HEK293 (cell line): ENCODE results near the gene NREP.
A peak's percentile ranks its signal among the peaks of the same experiment; 100 is the strongest.

Source experiments
- CTCF ChIA-PET: fragments of 350-600 bp; formaldehyde crosslinking; extraction: SDS; loops from one replicate; lab custom pipeline; 2021; ENCODE audit warnings: antibody characterized with exemption; lab: Yijun Ruan, JAX
- POLR2A ChIA-PET: fragments of 300-600 bp; formaldehyde crosslinking; extraction: SDS; loops from one replicate; lab custom pipeline; 2020; ENCODE audit warnings: antibody characterized with exemption, inconsistent platforms; lab: Yijun Ruan, JAX
- H3K27ac ChIP-seq: fragments of 200-500 bp; sonication (Bioruptor generic); 2 replicates; pipeline ENCODE4 v1.5.1; 2014; ENCODE audit warnings: low read depth, low read length, control low read depth, inconsistent platforms; ENCODE audit errors: extremely low read depth
- H3K36me3 ChIP-seq, 2 experiments: fragments of 200-500 bp in 1 of 2; sonication (Bioruptor generic) in 1 of 2; 1 replicate in 1 of 2; 2 replicates in 1 of 2; pipeline ENCODE4 v1.5.1; 2014 to 2017; ENCODE audit warnings: inconsistent platforms in 2 of 2, low read length in 2 of 2; ENCODE audit not compliant: control insufficient read depth in 2 of 2, insufficient read depth in 1 of 2
- H3K4me1 ChIP-seq: fragments of 200-500 bp; sonication (Bioruptor generic); 2 replicates; pipeline ENCODE4 v1.5.1; 2014; ENCODE audit warnings: mild to moderate bottlenecking, low read length, inconsistent platforms; ENCODE audit not compliant: control insufficient read depth, insufficient read depth
- H3K4me3 ChIP-seq: 2 replicates; pipeline ENCODE4 v1.5.1; 2011; ENCODE audit warnings: low read depth, mild to moderate bottlenecking, control low read depth, low read length, moderate library complexity
- H3K9me3 ChIP-seq: fragments of 200-500 bp; sonication (Bioruptor generic); 2 replicates; pipeline ENCODE4 v1.5.1; 2014; ENCODE audit warnings: low read depth, low read length, inconsistent platforms; ENCODE audit not compliant: control insufficient read depth, insufficient read depth
- EGR2 ChIP-seq: fragments of 450-650 bp; formaldehyde crosslinking; IDR thresholded peaks from 2 replicates; pipeline ENCODE4 v1.5.1; 2016; ENCODE audit warnings: low read depth, missing biosample characterization, missing genetic modification characterization
- HOXD13 ChIP-seq: sonication (generic); formaldehyde crosslinking; IDR thresholded peaks from 2 replicates; pipeline ENCODE4 v1.8.0; 2022; ENCODE audit warnings: missing genetic modification reagents, borderline replicate concordance
- INSM2 ChIP-seq: fragments of 450-650 bp; formaldehyde crosslinking; IDR thresholded peaks from 2 replicates; pipeline ENCODE4 v1.5.1; 2016; ENCODE audit warnings: missing biosample characterization, missing genetic modification characterization
- KLF17 ChIP-seq: fragments of 450-650 bp; formaldehyde crosslinking; IDR thresholded peaks from 2 replicates; pipeline ENCODE4 v1.5.1; 2016; ENCODE audit warnings: missing biosample characterization, missing genetic modification characterization
- SP7 ChIP-seq: fragments of 450-650 bp; formaldehyde crosslinking; IDR thresholded peaks from 2 replicates; pipeline ENCODE4 v1.5.1; 2016; ENCODE audit warnings: missing biosample characterization, missing genetic modification characterization
- ZBTB10 ChIP-seq: fragments of 450-650 bp; formaldehyde crosslinking; IDR thresholded peaks from 2 replicates; pipeline ENCODE4 v1.5.1; 2016; ENCODE audit warnings: missing biosample characterization, missing genetic modification characterization
- ZBTB21 ChIP-seq: fragments of 450-650 bp; formaldehyde crosslinking; IDR thresholded peaks from 2 replicates; pipeline ENCODE4 v1.5.1; 2017; ENCODE audit warnings: missing biosample characterization, missing genetic modification characterization
- ZNF10 ChIP-seq: fragments of 450-650 bp; formaldehyde crosslinking; IDR thresholded peaks from 2 replicates; pipeline ENCODE4 v1.5.1; 2017; ENCODE audit warnings: missing biosample characterization, missing genetic modification characterization
- ZNF174 ChIP-seq: fragments of 450-650 bp; formaldehyde crosslinking; IDR thresholded peaks from 2 replicates; pipeline ENCODE4 v1.5.0; 2017; ENCODE audit warnings: missing biosample characterization, mild to moderate bottlenecking, missing genetic modification characterization
- ZNF239 ChIP-seq: fragments of 450-650 bp; formaldehyde crosslinking; IDR thresholded peaks from 2 replicates; pipeline ENCODE4 v1.5.1; 2016; ENCODE audit warnings: missing biosample characterization, missing genetic modification characterization
- ZNF354C ChIP-seq: fragments of 450-650 bp; formaldehyde crosslinking; IDR thresholded peaks from 2 replicates; pipeline ENCODE4 v1.5.1; 2016; ENCODE audit warnings: missing biosample characterization, missing genetic modification characterization, low read depth, borderline replicate concordance
- ZNF362 ChIP-seq: fragments of 450-650 bp; formaldehyde crosslinking; IDR thresholded peaks from 2 replicates; pipeline ENCODE4 v1.5.1; 2016; ENCODE audit warnings: missing biosample characterization, missing genetic modification characterization
- ZNF621 ChIP-seq: fragments of 450-650 bp; formaldehyde crosslinking; IDR thresholded peaks from 2 replicates; pipeline ENCODE4 v1.5.1; 2017; ENCODE audit warnings: missing biosample characterization, missing genetic modification characterization
- ZNF623 ChIP-seq: fragments of 450-650 bp; formaldehyde crosslinking; IDR thresholded peaks from 2 replicates; pipeline ENCODE4 v1.5.1; 2016; ENCODE audit warnings: missing biosample characterization, missing genetic modification characterization
- ZNF624 ChIP-seq: fragments of 450-650 bp; formaldehyde crosslinking; IDR thresholded peaks from 2 replicates; pipeline ENCODE4 v1.5.1; 2017; ENCODE audit warnings: missing biosample characterization, missing genetic modification characterization
- ZNF660 ChIP-seq: fragments of 450-650 bp; IDR thresholded peaks from 2 replicates; pipeline ENCODE4 v1.5.1; 2018; ENCODE audit warnings: missing biosample characterization, mild to moderate bottlenecking, missing genetic modification characterization
- ZNF768 ChIP-seq: fragments of 450-650 bp; formaldehyde crosslinking; IDR thresholded peaks from 2 replicates; pipeline ENCODE4 v1.5.1; 2018; ENCODE audit warnings: missing biosample characterization, mild to moderate bottlenecking, missing genetic modification characterization
- ZSCAN18 ChIP-seq: fragments of 450-650 bp; formaldehyde crosslinking; IDR thresholded peaks from 2 replicates; pipeline ENCODE4 v1.5.1; 2016; ENCODE audit warnings: missing biosample characterization, missing genetic modification characterization
- TF ChIP-seq, protein P1 (sequence below): fragments of 450-650 bp; formaldehyde crosslinking; IDR thresholded peaks from 2 replicates; pipeline ENCODE4 v1.5.1; 2017; ENCODE audit warnings: missing biosample characterization, missing genetic modification characterization
- TF ChIP-seq, protein P2 (sequence below): fragments of 450-650 bp; formaldehyde crosslinking; IDR thresholded peaks from 2 replicates; pipeline ENCODE4 v1.5.1; 2016; ENCODE audit warnings: missing biosample characterization, missing genetic modification characterization

Gene NREP

GRCh38 chr5:111682121-111682520, 74.9 kb downstream of the NREP start:
- Histone ChIP-seq H3K9me3 (no peaks in the 10 kb centered on the region), H3K27ac (peak overlapping the region; percentile 71; the same call in 1 of the 2 replicates), H3K4me3 (no peak overlapping the region), H3K36me3 (no peaks in the 10 kb centered on the region), H3K4me1 (peaks cover 9% of the 10 kb centered on the region)
- POLR2A ChIA-PET, result no interaction called here
- TF ChIP-seq ZNF621 (tag by site-specific recombination) (no peak), ZBTB10 (tag by site-specific recombination) (no peak), ZNF768 (tag by site-specific recombination) (no peak), ZNF174 (tag by site-specific recombination) (no peak), ZNF239 (tag by site-specific recombination) (no peak), ZNF660 (tag by site-specific recombination) (no peak), ZNF624 (no peak), ZNF354C (tag by site-specific recombination) (no peak)
- TF ChIP-seq, protein P1, sequence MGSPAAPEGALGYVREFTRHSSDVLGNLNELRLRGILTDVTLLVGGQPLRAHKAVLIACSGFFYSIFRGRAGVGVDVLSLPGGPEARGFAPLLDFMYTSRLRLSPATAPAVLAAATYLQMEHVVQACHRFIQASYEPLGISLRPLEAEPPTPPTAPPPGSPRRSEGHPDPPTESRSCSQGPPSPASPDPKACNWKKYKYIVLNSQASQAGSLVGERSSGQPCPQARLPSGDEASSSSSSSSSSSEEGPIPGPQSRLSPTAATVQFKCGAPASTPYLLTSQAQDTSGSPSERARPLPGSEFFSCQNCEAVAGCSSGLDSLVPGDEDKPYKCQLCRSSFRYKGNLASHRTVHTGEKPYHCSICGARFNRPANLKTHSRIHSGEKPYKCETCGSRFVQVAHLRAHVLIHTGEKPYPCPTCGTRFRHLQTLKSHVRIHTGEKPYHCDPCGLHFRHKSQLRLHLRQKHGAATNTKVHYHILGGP (tag by site-specific recombination), result no peak
- CTCF ChIA-PET, result interaction anchor here (0.8 to 1.4 kb wide), 3 partner anchors 16 to 151 kb away, joined by 3 to 5 read pairs (median 5); no protein-coding TSS in a partner anchor

DNA sequence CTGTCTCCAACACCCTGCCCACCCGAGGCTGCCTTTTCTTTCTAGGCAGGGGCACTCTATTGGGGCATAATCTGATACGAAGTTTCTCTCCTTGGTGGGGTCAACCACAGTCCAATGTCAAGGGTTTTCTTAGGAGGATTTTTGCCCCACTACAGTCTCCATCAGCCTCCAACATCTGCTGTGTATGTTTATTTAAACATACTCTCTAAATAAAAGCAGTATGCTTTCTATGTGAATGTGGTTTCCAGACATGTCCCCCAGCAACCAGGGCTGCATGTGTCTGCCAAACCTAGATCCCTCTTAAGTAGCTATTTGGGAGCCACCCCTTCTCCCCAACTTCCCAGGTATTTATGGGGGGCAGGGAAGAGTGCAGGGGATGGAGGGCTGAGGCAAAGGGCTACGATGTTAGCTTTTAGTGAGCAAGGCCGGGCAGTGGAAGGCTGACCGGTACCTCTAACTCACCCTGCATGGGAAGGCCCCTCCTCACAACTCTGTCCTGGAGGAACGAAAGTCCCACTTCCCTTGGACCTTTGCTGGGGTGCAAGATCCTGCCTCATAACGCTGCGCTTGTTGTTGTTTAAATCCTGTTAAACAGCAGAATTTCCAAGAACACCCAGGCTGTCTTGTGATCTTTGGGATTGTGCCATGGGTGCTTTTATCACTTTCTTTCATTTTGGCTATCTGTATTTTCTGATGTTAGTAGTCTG, 75.4 kb downstream of the NREP start:
- H3K36me3 ChIP-seq, result no peaks in the 10 kb centered on the region
- H3K9me3 ChIP-seq, result no peaks in the 10 kb centered on the region
- peak overlapping the region; percentile 71 for H3K27ac ChIP-seq
- TF ChIP-seq ZNF623 (tag by site-specific recombination) (no peak), EGR2 (tag by site-specific recombination) (no peak)
- TF ChIP-seq, protein P2, sequence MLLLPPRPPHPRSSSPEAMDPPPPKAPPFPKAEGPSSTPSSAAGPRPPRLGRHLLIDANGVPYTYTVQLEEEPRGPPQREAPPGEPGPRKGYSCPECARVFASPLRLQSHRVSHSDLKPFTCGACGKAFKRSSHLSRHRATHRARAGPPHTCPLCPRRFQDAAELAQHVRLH (tag by site-specific recombination), result no peak
- CTCF ChIA-PET, result interaction anchor here (0.6 to 1.4 kb wide), 6 partner anchors 17 to 479 kb away, joined by 3 to 5 read pairs (median 3); no protein-coding TSS in a partner anchor
- peaks cover 9% of the 10 kb centered on the region for H3K4me1 ChIP-seq
- POLR2A ChIA-PET, result no interaction called here
- no peak overlapping the region for H3K4me3 ChIP-seq

- no peaks in the 10 kb centered on the region for H3K9me3 ChIP-seq
- ChIA-PET POLR2A (no interaction called here), CTCF (interaction anchor here (0.6 to 1.4 kb wide), 6 partner anchors 10 to 479 kb away, joined by 3 to 5 read pairs (median 3); no protein-coding TSS in a partner anchor)
- peaks cover 9% of the 10 kb centered on the region for H3K4me1 ChIP-seq
- peak overlapping the region; percentile 71 for H3K27ac ChIP-seq
- H3K36me3 ChIP-seq, result no peaks in the 10 kb centered on the region
- no peak overlapping the region for H3K4me3 ChIP-seq
- TF ChIP-seq ZSCAN18 (tag by site-specific recombination) (no peak), ZBTB21 (no peak), KLF17 (tag by site-specific recombination) (no peak), INSM2 (tag by site-specific recombination) (no peak), ZNF362 (no peak), SP7 (tag by site-specific recombination) (peak; percentile 82), HOXD13 (CRISPR knock-in tag) (peak; percentile 72; the same call in 1 of the 2 replicates), ZNF10 (tag by site-specific recombination) (no peak)
These were observed 76.1 kb downstream of the NREP start for GRCh38 chr5:111680737-111681413.
